Mammary epithelial cell (primary cell): ENCODE measurements around the gene SOS2.

ENCODE experiments used
- EZH2 ChIP-seq: IDR thresholded peaks from 2 replicates; pipeline ENCODE4 v1.6.1; 2012; ENCODE audit warnings: low read length, inconsistent platforms, borderline replicate concordance
- TF ChIP-seq, protein P1 (sequence below), 2 donors: IDR thresholded peaks in 1 of 2; conservative IDR thresholded peaks in 1 of 2; 2 replicates each; pipeline ENCODE4 v1.5.1; 2011 to 2012; ENCODE audit warnings: inconsistent platforms in 2 of 2, low read length in 2 of 2, mild to moderate bottlenecking in 2 of 2, control low read depth in 1 of 2, low read depth in 1 of 2; ENCODE audit not compliant: insufficient read depth in 1 of 2; ENCODE audit errors: extremely low read depth in 1 of 2

DNA sequence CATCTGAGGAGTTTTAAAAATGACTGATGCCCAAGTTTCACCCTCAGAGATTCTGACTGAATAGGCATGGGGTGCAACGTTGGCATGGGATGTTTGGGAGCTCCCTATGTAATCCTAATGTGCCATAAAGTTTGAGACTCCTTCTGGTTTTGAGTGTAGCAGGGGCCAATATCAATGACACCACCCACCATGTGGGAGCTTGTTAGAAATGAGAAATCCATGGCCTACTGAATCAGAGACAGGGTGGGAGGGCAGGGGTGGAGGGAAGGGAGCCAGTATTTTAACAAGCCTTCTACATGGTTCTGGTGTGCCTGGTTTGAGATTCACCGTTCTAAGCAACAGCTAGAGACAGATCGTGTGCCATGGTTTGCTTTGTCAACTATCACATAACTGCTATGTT lies 161.1 kb downstream of the SOS2 start:
- TF ChIP-seq, protein P1, sequence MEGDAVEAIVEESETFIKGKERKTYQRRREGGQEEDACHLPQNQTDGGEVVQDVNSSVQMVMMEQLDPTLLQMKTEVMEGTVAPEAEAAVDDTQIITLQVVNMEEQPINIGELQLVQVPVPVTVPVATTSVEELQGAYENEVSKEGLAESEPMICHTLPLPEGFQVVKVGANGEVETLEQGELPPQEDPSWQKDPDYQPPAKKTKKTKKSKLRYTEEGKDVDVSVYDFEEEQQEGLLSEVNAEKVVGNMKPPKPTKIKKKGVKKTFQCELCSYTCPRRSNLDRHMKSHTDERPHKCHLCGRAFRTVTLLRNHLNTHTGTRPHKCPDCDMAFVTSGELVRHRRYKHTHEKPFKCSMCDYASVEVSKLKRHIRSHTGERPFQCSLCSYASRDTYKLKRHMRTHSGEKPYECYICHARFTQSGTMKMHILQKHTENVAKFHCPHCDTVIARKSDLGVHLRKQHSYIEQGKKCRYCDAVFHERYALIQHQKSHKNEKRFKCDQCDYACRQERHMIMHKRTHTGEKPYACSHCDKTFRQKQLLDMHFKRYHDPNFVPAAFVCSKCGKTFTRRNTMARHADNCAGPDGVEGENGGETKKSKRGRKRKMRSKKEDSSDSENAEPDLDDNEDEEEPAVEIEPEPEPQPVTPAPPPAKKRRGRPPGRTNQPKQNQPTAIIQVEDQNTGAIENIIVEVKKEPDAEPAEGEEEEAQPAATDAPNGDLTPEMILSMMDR (conservative IDR thresholded peaks at IDR 0.05 in 1 of 2, IDR thresholded peaks at IDR 0.05 in 1 of 2; ENCODE audit: extremely low read depth in 1 of 2, insufficient read depth in 1 of 2, low read depth in 1 of 2, low read length in 2 of 2), result no peak
- no peak for TF ChIP-seq EZH2
